Stimulated activated CD8-positive, alpha-beta memory T cell treated with anti-CD3 and anti-CD28 coated beads, Interleukin-12 subunit alpha, Interleukin-12 subunit beta, amount 100 ng/mL, for 1 hour (primary cell): ENCODE results near the gene CC2D2A.
"Not testable (repeated sequence)": the region's sequence is repeated elsewhere in the genome, so short reads cannot be mapped to it uniquely, and the experiment has no call there.

Experiments
- DNase-seq: peaks from one replicate; pipeline ENCODE4 v3.0.0-alpha.2; 2020; ENCODE audit warnings: low read depth

Gene CC2D2A

DNA sequence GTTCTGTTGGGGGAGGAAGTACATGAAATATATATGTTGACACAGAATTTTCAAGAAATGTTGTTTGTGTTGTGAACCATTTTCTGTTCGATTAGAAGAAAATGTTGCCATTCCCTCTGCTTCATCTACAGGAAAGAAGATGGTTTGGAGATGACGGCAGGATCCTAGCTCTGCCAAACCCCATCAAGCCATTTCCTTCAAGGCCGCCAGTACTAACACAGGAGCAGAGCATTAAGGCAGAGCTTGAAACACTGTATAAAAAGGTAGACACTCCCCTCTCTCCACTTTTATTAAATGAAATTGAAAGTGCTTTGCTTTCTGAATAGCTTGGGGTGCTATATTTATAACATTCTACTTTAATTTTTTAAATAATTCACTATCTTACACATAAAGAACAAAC lies 46.8 kb downstream of the CC2D2A start:
- DNase-seq = no peak

DNA sequence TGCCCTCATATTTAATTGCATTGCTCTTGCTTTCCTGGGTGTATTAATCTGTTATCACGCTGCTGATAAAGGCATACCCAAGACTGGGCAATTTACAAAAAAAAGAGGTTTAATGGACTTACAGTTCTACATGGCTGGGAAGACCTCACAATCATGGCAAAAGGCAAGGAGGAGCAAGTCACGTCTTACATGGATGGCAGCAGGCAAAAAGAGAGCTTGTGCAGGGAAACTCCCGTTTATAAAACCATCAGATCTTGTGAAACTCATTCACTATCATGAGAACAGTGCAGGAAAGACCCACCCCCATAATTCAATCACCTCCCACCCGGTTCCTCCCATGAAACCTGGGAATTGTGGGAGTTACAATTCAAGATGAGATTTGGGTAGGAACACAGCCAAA lies 48.0 kb downstream of the CC2D2A start:
- not testable (repeated sequence) for DNase-seq

DNA sequence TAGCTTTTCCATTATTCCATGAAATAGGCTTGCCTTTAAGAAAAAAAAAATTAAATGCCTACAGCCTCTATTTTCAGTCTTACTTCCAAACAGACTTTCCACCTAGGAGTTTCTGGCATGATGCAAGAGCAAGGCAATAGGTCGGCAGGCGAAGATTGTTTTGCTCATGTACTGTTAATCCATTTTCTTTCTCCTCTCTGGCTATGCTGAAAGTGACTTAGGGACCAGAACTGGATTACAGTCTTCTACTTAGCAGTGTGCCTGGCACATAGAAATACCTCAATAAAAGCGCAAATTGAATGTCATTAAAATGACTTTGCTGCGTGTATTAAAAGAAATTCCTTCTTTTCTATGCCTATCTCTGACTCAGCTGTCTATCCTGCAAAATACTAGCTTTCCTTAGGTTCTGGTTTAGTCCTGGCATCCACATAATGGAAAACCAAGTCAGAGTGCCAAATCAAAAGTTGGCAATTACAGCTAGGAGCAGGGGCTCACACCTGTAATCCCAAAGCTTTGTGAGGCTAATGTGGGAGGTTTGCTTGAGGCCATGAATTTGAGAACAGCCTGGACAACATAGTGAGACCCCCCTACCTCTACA lies 51.9 kb downstream of the CC2D2A start:
- no peak for DNase-seq

DNA sequence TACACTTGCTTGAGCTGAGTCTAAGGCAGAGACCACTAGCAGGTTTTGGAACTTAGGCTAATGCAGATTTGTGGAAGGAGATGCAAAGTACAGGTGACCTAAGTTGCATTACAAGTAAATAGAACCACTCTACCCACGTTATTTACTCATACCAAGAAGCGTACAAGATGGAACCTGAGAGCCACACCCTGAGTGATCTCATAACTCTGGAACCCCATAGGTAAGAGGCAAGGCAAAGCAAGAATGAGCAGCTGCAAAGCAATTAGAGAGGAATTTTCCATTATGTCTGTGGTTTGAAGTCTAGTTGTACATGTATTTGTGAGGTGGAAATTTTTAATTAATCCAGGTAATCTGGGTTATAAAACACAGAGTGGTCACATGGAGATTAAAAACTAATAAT lies 55.4 kb downstream of the CC2D2A start:
- no peak for DNase-seq

- no peak for DNase-seq
Observed at GRCh38 chr4:15526924-15527592, 57.4 kb downstream of the CC2D2A start.

GRCh38 chr4:15531792-15532191 lies 62.1 kb downstream of the CC2D2A start:
- no peak for DNase-seq

DNA sequence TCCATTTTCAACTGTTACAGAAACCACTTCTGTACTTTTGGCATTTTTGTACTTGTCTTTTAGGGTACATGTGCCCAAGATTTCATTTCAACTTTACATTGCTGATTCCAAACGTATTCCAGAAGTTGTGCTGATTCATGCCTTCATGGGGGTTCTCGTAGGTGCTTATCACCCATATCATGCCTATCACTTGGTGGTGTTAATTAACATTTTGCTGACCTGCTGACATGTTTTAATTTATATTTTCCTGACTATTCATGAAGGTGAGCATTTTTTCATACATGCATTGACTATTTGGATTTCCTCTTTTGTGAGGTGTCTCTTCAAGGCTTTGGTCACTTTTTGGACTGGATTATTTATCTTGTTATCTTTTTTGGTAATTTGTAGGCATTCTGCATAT lies 64.1 kb downstream of the CC2D2A start:
- DNase-seq = no peak

GRCh38 chr4:15535599-15535998 lies 65.9 kb downstream of the CC2D2A start:
- DNase-seq = no peak

- no peak for DNase-seq
Observed at GRCh38 chr4:15536552-15537499, 67.1 kb downstream of the CC2D2A start.

- DNase-seq = no peak
Observed at GRCh38 chr4:15541941-15542340, 72.3 kb downstream of the CC2D2A start.

GRCh38 chr4:15542760-15543159 lies 73.1 kb downstream of the CC2D2A start:
- no peak for DNase-seq

- DNase-seq = no peak
Observed at GRCh38 chr4:15543537-15544247, 74.0 kb downstream of the CC2D2A start.

DNA sequence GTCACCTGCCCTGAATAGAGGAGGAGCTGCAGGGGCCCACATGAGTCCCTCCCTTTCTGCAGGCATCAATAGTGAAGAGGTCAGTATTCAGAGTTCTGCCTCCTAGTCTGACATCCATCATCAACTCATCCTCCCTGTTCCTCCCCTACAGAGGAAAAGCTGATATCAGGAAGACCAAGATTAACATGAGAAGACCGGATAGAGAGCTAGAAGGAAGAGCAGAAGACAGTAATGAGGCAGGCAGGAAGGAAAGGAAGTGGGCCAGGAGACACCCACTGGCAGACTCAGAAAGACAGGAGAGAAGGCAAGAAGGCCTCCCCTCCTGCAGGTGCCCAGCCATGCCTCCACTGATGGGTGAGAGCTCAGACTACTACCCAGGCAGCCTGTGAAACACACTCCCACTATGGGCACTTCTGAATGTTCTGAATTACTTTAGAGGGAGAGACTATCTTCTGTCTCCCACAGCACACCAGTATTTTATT lies 74.6 kb downstream of the CC2D2A start:
- DNase-seq = no peak

- no peak for DNase-seq
Observed at GRCh38 chr4:15545371-15545770, 75.7 kb downstream of the CC2D2A start.

- DNase-seq = no peak
Observed at GRCh38 chr4:15547392-15547791, 77.7 kb downstream of the CC2D2A start.

DNA sequence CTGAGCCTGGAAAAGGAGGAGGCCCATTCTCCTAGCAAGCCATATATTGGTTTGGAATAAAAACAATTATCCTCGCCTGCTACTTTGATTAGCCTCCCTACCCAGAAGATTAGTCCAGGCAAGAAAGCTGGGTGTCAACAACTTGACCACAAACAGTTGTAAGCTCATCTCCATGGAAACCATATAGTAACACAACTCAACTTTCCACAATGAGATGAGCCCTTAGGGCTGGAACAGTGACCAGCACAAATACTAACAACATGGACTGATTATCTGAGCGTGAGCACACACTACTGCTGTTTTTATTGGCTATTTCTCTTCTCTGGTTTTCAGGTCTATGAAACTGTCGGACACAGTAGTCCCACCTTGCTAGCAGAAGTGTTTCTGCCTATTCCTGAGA lies 80.8 kb downstream of the CC2D2A start:
- DNase-seq = no peak

- no peak for DNase-seq
Observed at GRCh38 chr4:15551740-15552446, 82.2 kb downstream of the CC2D2A start.

DNA sequence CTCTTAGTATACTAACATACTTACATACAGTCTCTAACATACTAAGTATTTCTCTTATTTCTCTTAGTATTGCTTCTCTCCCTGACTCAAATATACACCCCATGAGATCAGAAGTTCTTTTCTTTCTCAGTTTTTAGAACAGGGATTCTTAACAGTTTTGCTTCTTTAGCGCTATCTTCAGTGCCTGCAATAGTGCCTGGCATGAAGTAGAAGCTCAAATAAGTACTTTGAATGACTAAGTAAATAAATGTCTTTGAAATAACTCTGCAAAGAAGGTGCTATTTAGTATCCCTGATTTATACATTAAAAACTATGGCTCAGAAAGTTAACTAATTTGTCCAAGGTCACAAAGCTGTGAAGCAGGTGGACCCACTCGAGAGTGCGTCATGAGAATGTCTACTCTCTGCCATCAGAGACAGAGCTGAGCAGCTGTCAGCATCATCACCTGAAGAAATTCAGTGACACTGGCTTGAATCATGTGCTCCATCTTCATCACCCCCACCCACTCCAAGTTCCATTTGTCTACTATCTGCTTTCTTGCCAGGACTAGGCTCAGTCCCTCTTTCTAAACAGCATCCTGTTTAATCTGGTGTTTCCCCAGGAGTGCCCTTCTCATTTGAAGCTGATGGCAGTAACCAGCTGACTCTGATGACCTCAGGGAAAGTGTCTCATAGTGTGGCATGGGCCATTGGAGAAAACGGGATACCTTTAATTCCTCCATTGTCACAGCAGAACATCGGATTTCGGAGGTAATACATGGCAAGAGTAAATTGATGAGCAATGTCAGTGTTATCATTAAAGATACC lies 83.1 kb downstream of the CC2D2A start:
- DNase-seq = no peak

- DNase-seq = no peak
Observed at GRCh38 chr4:15556511-15557092, 86.9 kb downstream of the CC2D2A start.
